Endometrial microvascular endothelial cells (primary cell): Measurements from ENCODE around the gene TXNL4B. TPM values are rescaled to one million over a fixed set of nuclear protein-coding genes. Genes with fewer than 3 reads are reported as not detected.
"Not testable (repeated sequence)": the region's sequence is repeated elsewhere in the genome, so short reads cannot be mapped to it uniquely, and the experiment has no call there.

Experiments
- in situ Hi-C: cut with HindIII; loops from 2 replicates; pipeline ENCODE4 v1.10.0; 2017; ENCODE audit warnings: low sequenced_read_pairs, low pct_unique_long_range_greater_than_20kb; ENCODE audit errors: inconsistent ontology term
- total RNA-seq: library from RNA; depleted of rRNA; stranded (reverse); fragments of >200 nt; gene quantifications from one replicate; pipeline ENCODE4 v1.2.3, GENCODE V29; 2015; ENCODE audit errors: inconsistent ontology term

The TXNL4B gene
- total RNA-seq, 1 donor from 2014 or later = 16.1 TPM

GRCh38 chr16:72084445-72084844 is 9.0 kb downstream of the TXNL4B start:
- in situ Hi-C loops = no loop called here

GRCh38 chr16:72083778-72084404 is 9.5 kb downstream of the TXNL4B start:
- in situ Hi-C loops = no loop called here

- in situ Hi-C loops = not testable (repeated sequence)
Observed at GRCh38 chr16:72076991-72077706, 16.3 kb downstream of the TXNL4B start.

GRCh38 chr16:72075067-72075466 is 18.4 kb downstream of the TXNL4B start:
- in situ Hi-C loops = not testable (repeated sequence)

- in situ Hi-C loops = no loop called here
Observed at GRCh38 chr16:72073560-72074230, 19.7 kb downstream of the TXNL4B start.

- in situ Hi-C loops = no loop called here
Observed at GRCh38 chr16:72072514-72073342, 20.7 kb downstream of the TXNL4B start.

GRCh38 chr16:72068930-72069329 is 24.5 kb downstream of the TXNL4B start:
- in situ Hi-C loops = no loop called here

GRCh38 chr16:72066747-72067146 is 26.7 kb downstream of the TXNL4B start:
- in situ Hi-C loops = no loop called here

- in situ Hi-C loops = no loop called here
Observed at GRCh38 chr16:72064361-72064894, 29.0 kb downstream of the TXNL4B start.

GRCh38 chr16:72061564-72061963 is 31.9 kb downstream of the TXNL4B start:
- in situ Hi-C loops = no loop called here

GRCh38 chr16:72060405-72060804 is 33.0 kb downstream of the TXNL4B start:
- in situ Hi-C loops = no loop called here

- in situ Hi-C loops = not testable (repeated sequence)
Observed at GRCh38 chr16:72059060-72059459, 34.4 kb downstream of the TXNL4B start.

- in situ Hi-C loops = not testable (repeated sequence)
Observed at GRCh38 chr16:72057313-72057712, 36.1 kb downstream of the TXNL4B start.

- in situ Hi-C loops = no loop called here
Observed at GRCh38 chr16:72055911-72056310, 37.5 kb downstream of the TXNL4B start.

GRCh38 chr16:72054254-72054847 is 39.1 kb downstream of the TXNL4B start, which contains the start of gene HP:
HP (plus strand) TSS chr16:72054505; CDS start chr16:72054653, 148 bp downstream.
- in situ Hi-C loops = not testable (repeated sequence)

- in situ Hi-C loops = no loop called here
Observed at GRCh38 chr16:72051818-72052217, 41.6 kb downstream of the TXNL4B start.

GRCh38 chr16:72050769-72051464 is 42.5 kb downstream of the TXNL4B start:
- in situ Hi-C loops = no loop called here

GRCh38 chr16:72049110-72049509 is 44.3 kb downstream of the TXNL4B start:
- in situ Hi-C loops = no loop called here
